ENCODE data around the gene HSPA4L.

HSPA4L gene

GRCh38 chr4:127856813-127857447 is 74.8 kb downstream of the HSPA4L start:
- DNase-seq (ENCODE audit: insufficient read length, low spot score): peak; percentile 10
- peak; percentile 79 for FAIRE-seq

DNA sequence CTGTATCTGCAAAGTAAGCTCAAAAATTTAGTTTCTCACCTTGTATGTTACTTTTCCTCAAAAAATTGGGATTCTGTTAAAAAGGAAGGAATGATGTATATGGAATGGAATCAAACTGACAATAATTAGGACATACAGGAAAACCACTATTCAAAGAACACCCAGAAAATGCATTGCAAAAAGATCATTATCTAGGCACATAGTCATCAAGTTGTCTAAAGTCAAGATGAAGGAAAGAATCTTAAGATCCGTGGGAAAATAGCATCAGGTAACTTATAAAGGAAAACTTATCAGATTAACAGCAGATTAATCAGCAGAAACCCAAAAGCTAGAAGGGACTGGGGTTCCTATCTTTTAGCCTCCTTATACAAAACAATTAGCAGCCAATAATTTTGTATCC is 75.5 kb downstream of the HSPA4L start:
- no peak for DNase-seq (ENCODE audit: insufficient read length, low spot score)
- no peak for FAIRE-seq

GRCh38 chr4:127868196-127868595 is 86.1 kb downstream of the HSPA4L start:
- DNase-seq (ENCODE audit: insufficient read length, low spot score) (no peak), FAIRE-seq (no peak)

GRCh38 chr4:127870281-127870680 is 88.2 kb downstream of the HSPA4L start:
- no peak for DNase-seq (ENCODE audit: insufficient read length, low spot score)
- FAIRE-seq: no peak

- DNase-seq (ENCODE audit: insufficient read length, low spot score) (no peak), FAIRE-seq (no peak)
These were observed 88.6 kb downstream of the HSPA4L start for GRCh38 chr4:127870688-127871087.

GRCh38 chr4:127875791-127876190 is 93.7 kb downstream of the HSPA4L start:
- FAIRE-seq: no peak
- no peak for DNase-seq (ENCODE audit: insufficient read length, low spot score)

DNA sequence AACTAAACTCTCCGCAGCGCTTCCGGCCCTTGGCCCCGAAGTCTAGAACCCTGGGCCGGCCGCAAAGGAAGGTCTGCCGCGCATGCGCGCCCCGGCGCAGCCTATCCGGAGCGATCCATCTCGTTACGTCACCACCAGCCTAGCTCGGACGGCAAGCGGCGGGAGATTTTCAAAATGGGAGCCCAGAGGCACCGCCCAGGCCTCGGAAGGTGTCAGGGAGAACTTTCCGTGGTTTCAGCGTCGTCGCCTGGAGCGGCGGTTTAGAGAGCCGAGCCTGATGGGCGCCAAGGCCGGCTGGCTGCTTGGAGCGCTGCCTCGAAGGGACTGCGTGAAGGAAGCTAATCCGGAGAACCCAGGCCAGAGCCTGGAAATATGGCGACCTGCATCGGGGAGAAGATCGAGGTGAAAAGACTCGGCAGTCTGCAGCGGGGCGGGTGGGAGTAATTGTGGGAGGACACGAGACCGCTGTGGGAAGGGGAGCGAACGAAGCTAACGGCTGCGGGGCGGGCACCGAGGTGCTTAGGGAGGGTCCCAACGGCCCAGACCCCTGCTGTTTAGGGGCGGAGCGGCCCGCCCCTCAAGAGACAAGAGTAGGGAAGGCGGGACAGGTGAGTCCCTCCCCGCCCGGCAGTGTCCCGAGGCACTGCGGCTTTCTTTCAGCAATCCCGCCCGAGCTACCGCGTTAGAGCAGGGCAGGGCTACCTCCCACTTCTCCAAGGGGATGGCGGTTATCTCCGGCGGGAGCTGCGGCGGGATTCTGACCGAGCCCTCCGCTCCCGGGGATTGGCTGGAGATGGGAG is 98.8 kb downstream of the HSPA4L start, which contains the start of gene PLK4:
PLK4 (plus strand) TSS at position 131 of the 800 bp plus-strand sequence; CDS start at position 373, 242 bp downstream.
- FAIRE-seq: peak; percentile 99
- peak; percentile 66 for DNase-seq (ENCODE audit: insufficient read length, low spot score)

- peak; percentile 59 for FAIRE-seq
- peak; percentile 1 for DNase-seq (ENCODE audit: insufficient read length, low spot score)
These were observed 99.4 kb downstream of the HSPA4L start for GRCh38 chr4:127881563-127881864.

DNA sequence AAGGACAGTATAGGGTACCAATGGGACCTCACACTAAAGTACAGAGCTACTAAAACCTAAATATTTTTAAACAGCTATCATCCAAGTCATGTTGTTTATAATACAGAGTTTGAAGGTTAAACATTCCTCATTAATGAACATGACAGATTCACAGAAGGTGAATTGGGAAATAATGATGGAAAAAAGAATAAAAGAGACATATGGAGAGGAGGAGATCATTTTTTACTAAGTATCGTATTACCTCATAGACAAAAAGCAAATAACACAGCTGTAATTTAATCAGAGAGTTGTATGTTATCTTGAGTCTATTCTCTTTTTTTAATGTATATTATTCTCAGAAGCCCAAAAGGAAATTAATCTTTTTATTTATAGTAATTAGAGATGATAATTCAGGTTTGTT is 106.4 kb downstream of the HSPA4L start:
- FAIRE-seq: no peak
- DNase-seq (ENCODE audit: insufficient read length, low spot score): no peak

GRCh38 chr4:127889903-127890302 is 107.8 kb downstream of the HSPA4L start:
- DNase-seq (ENCODE audit: insufficient read length, low spot score) (no peak), FAIRE-seq (peak; percentile 42)
